IPS-NIHi7 (cell line): Measurements from ENCODE around the gene WBP4.
"Not testable (repeated sequence)": the region's sequence is repeated elsewhere in the genome, so short reads cannot be mapped to it uniquely, and the experiment has no call there.

Experiments used
- DNase-seq: peaks from one replicate; pipeline ENCODE4 v3.0.0; 2012; ENCODE audit warnings: mixed read lengths; ENCODE audit errors: extremely low spot score

Gene WBP4, protein sequence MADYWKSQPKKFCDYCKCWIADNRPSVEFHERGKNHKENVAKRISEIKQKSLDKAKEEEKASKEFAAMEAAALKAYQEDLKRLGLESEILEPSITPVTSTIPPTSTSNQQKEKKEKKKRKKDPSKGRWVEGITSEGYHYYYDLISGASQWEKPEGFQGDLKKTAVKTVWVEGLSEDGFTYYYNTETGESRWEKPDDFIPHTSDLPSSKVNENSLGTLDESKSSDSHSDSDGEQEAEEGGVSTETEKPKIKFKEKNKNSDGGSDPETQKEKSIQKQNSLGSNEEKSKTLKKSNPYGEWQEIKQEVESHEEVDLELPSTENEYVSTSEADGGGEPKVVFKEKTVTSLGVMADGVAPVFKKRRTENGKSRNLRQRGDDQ

DNA sequence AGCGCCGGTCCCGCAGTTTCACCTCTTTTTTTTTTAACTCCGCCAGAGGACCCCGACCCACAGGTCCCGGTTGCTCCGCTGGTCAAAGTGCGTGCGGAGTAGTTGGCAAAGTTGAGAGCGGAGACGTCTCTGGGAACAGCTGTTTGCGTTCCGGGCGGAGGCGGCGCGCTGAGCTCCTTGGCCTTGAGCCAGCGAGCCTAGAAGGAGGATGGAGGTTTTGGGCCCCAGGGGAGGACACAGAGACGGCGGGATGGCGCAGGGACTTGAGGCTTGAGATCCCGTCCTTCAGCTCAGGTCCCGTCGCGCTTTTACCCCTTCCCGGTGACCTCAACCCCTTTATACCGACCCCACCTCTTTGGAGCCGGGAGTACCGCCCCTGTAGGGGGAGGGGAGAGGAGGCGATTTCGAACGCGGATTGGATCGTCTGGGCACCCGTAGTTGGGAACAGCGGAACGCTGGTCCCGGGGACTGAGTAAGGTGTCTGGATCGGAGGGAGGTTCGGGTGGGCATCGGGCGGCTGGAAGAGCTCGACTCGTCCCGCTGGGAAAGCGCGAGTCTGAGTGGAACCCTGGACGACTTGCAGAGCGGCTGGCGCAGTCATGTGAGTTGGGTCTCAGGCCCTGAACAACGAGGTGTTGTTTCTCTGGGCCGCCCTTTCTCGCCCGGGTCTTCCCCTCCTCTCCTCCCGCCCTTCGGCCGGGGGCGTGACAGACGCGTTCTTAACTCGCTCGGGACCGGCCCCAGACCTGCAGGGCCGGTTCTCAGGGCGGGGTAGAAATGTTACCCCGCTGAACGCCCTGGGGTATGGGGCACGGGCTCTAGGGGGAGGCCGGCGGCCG lies at the start of gene WBP4:
Gene WBP4, plus strand, starts transcription at position 435 of the 839 bp plus-strand sequence. Its CDS starts 165 bp downstream, at position 600.
- peak; percentile 88 for DNase-seq

DNA sequence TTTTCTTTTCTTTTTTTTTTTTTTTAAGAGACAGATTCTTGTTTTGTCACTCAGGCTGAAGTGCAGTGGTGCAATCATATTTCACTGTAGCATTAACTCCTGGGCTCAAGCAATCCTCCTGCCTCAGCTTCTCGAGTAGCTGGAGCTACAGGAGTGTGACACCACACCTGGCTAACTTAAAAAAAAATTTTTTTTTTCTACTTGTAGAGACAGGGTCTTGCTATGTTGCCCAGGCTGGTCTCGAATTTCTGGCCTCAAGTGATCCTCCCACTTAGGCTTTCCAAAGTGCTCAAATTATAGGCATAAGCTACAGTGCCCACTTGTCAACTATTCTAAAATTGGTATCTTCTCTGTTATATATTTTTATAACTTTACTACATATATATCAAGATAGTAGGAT lies 48.8 kb upstream of the WBP4 start:
- no peak for DNase-seq

DNA sequence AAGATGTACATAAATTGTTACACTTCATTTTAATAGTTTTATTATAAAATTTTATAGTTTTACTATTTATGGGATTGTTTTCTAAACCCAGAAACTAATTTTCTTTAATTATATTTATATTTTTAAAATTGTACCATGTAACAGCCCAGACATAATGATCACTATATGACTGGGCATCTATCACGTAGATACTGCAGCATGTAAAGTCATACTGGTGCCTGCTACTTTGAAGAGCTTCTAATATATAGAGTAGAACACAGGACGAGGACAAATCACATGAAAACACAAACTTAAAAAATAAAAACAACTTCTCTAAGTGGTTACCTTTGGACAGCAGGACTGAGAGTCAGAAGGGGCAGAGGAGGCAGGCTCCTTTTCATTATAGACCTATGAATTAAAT lies 47.5 kb upstream of the WBP4 start:
- no peak for DNase-seq

DNA sequence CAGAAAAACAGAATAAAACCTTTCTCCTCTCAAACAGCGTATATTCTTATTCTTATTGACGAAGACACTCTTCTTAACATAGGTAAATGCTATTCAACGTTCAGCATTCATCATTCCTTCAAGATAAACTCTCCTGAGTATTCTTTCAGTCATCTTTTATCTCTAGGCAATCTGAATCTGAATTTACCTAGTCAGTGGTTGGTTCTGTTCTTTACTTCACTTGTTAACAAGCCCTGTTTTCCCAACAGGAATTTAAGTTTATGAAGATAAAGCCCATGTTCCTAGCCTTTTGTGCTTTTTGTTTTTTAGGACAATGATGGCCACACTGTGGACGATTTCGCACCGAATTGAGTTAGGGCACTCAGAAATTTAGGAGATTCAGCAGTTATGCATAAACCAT lies 45.4 kb upstream of the WBP4 start:
- no peak for DNase-seq

DNA sequence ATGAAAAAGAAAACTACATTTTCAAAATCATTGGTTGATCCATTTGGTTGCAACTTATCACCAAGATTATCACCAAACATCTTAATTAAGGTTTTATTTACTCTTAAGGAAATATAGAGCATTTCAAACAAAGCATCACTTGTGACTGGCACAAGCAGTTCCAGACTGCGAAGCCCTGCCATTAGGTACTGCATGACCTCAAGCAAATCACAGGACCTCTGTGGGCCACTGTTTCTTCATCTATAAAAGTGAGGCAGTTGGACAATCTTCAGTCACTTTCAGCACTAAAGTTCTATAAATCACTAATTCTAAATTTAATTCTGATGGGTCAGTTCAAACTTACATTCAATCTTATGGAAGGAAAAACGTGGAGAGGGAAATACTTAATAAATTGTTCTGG lies 44.1 kb upstream of the WBP4 start:
- DNase-seq = no peak

DNA sequence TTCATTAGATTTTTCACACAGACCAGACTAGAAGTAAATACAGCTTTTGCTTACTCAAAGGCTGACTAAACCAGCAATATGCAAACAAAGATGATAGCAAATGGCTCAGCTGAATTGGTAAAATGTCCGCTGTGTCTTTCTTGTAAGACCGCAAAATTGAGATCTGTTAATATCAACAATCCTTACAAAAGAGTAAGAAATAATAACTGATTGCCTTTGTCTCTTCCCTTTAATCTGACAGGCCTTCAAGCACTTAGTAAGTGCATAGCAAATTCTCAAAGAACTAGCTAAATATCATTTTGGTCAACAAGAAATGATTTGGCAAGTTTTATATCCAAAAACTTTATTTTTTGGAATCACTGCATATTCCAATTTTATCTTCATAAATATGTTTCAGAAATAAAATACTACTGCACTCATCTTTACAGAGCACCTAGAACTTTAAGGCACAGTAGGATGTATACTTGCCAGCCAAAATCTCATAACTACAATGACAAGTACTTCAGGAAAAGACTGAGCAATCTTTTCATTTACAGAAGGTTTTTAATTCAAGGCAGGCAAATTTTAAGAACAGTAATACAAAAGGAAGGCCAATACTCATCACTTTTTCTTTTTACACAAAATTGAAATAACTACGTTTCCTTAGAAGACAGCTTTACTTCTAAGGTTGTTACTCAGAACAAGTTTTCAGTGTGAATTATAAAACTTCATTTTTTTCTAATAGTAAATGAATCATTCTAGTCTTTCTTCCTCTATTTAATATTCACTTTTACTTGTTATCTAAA lies 43.3 kb upstream of the WBP4 start:
- DNase-seq = no peak

DNA sequence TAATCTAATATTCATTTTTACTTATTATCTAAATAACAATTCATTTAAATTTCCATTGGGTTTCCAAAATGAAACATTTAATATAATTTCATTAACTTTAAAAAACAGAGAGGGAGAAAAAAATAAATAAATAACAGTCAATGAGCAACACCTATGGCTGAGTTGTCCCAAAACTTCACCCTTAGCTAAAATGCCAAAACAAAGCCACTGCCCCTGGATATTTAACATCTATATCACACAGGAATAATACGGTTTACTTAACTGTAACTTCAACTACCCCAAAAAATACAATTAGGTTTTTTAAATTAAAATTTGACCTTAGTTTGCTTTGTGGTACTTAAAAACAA lies 42.7 kb upstream of the WBP4 start:
- DNase-seq = no peak

DNA sequence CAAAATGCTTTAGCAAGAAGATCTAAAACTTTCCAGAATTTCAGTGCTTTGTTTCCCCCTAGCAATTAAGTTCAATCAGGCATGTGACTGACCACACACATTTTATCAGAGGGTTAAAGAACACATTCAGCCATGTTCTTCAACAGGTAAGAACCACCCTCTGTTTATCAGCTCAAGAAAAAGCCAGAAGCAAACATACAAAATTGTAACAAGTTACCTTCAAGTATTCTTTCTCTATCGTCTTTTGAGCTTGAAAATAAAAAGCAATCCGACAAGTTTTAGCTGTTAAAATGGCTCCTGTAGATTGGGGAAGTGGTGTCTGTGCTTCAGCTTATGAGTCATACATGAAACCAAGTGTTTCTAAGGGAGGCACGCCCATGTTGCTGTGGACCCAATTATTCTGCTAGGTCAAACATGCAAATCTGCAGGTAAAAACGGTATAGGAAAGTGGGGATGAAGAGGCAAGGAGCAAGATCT lies 42.3 kb upstream of the WBP4 start, which contains the start of gene ELF1:
Gene ELF1, minus strand, starts transcription at position 306 of the 477 bp plus-strand sequence. CDS start 37,262 bp downstream, outside the sequence.
- peak; percentile 30 for DNase-seq

DNA sequence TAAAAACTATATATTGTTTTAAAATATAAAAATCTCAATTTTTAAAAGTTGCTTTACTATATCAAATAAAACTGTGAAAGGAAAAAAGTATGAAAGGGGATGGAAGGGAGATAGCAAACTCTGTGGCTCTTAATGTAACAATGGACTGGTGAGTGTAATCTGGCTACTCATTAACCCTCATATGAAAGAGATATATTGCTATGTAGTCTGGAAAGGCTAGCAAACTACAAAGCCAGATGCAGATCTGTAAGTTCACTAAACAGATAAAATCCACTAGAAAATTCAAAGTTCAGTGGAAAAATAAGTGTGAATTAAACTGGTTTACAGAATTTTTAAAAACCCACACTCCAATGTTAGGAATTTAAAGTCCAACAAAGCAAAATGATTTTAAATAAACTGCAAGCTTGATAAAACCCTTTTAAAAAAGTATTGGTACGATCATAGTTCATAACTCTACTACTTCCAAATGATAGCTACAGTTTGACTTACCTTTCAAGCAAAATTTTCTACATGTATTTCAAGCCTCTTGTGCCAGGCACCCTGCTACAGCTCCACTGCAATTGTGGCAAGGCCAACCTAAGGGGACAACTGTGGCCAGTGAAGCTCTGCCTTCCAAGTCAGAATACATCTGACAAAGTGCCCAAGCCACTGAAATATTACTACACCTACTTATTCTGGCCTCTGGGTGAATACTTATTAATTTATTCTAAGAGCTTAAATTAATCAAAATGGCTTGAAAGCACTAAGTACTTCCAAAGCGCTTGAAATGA lies 41.5 kb upstream of the WBP4 start:
- DNase-seq = no peak

DNA sequence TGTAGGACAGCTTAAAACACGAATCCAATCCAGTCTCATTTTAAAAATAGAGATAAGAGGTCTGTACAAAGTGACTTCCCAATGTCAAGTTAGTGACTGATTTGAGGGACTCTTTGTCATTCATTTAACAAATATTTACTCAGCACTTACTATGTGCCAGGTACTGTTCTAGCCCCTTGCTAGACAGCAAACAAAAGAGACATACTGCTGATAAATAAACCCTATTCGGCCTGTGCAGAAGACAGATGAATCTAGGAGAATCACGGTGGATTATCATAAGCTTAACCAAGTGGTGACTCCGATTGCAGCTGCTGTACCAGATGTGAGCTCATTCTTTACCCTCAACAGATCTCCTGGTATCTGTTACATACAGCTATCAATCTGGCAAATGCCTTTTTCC lies 35.8 kb upstream of the WBP4 start:
- no peak for DNase-seq

DNA sequence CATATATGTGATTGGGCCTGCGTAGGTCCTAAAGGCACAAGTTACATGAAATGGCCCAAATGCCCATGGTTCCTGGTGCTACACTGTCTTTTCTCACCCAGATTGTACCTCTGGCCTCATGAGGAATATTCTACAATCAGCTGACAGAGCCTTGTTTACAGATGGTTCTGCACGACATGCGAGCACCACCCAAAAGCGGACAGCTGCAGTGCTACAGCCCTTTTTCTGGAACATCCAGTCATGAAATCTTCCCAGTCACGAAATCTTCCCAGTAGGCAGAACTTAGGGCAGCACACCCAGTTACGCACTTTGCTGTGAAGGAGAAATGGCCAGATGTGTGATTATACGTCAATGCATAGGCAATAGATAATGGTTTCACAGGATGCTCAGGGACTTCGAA lies 34.5 kb upstream of the WBP4 start:
- no peak for DNase-seq

DNA sequence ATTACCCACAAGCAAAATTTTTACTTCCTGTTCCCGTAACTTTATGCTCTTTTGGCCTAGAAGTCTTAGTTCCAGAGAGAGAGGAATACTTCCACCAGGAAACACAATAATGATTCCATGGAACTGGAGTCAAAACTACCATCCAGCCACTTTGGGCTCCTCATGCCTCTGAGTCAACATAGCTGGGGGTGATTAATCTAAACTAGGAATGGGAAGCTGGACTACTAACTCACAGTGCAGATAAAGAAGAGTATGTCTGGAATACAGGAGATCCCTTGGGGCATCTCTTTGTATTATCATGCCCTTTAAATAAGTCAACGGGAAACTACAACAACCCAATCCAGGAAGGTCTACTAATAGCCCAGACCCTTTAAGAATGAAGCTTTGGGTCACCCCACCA lies 33.3 kb upstream of the WBP4 start:
- DNase-seq = no peak

DNA sequence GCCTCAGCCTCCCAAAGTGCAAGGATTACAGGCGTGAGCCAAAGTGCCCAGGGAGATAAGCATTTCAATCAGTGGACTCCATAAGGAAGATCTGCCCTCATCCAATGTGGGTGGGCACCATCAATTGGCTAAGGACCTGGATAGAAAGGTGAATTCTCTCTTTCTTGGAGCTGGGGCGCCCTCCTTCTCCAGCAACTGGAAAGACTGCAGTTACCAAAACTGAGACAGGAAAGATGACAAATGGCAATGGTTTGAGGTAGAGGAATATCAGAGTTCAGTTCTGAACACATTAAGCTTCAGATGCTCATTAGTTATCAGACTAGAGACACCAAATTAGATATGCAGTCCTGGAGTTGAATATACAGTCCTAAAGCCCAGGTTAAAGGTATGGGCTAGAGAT lies 31.7 kb upstream of the WBP4 start:
- DNase-seq = peak; percentile 25

DNA sequence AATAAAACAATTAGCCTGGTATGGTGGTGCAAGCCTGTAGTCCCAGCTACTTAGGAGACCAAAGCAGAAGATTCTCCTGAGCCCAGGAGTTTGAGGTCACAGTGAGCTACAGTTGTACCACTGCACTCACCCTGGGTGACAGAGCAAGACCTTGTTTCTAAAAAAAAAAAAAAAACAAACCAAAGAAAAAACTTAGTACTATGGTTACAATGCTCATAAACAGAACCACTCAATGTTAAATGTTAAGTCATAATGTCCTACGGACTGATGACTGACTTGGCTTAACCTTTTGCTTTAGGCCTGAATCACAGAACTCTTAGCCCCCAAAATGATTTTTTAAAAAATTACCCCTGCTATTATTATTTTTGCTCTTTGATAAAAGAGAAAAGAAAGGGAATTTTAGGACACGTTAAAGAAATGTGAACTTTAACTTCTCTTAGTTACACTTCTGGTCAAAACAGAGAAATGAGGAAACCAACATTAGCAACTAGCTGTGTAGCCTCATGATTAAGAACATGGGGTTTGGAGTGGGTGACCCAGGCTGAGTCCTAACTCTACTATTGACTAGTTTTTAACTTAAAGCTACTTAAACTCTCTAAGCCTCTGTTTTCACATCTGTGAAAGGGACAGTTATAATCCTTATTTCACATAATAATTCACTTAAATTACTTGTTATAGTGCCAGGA lies 28.5 kb upstream of the WBP4 start:
- no peak for DNase-seq

DNA sequence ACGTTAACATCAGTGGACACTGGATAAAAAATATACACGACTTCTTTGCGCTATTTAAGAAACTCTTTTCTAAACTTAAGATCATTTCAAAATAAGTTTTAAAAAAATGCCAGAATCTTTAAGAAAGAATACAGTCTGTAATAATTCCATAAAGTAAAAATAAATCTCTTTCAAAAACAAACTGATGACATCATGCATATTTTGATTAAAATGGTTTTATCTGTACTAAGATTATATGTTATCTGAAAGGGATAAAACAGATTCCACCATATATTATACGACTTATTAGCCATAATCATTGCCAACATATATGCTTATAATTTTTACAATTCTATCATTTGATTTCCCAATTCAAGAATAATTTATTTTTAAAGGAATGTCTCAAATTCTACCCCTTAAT lies 26.9 kb upstream of the WBP4 start:
- DNase-seq = no peak

DNA sequence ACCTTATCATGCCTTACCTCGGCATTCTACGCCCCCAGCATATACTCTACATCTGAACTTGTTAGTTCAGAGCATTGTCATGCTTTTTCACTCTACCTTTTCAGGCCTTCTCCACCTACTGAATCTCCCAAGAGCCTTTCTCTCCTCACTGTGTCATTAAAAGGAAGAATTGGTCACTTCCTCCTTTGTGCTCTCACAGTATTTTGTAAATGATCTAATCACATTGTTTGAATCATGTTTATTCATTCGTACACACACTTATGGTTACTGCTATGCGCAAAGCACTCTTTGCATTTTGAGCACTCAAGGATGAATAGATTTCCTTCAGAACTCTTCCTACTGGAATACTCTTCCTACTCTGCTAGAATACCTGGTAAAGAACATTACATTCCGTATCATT lies 26.4 kb upstream of the WBP4 start:
- no peak for DNase-seq

DNA sequence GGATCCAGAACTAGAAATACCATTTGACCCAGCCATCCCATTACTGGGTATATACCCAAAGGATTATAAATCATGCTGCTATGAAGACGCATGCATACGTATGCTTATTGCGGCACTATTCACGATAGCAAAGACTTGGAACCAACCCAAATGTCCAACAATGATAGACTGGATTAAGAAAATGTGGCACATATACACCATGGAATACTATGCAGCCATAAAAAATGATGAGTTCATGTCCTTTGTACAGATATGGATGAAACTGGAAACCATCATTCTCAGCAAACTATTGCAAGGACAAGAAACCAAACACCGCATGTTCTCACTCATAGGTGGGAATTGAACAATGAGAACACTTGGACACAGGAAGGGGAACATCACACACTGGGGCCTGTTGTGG lies 24.8 kb upstream of the WBP4 start:
- DNase-seq = not testable (repeated sequence)

DNA sequence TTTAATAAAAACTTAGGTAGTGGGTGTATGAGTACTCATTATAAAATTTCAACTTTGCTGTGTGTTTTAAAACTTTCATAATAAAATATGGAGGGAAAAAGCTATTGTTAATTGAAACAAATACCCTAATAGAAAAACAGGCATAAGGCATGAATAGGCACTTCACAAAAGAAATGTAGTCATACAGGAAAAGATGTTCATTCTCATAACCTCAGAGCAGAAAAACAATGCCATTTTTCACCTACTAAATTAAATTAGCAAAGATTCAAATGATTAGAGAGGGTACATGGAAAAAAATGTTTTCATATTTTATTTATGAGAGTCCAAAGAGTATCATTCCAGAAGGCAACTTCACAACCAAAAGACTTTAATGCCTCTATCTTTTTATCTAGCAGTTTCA lies 21.6 kb upstream of the WBP4 start:
- no peak for DNase-seq

DNA sequence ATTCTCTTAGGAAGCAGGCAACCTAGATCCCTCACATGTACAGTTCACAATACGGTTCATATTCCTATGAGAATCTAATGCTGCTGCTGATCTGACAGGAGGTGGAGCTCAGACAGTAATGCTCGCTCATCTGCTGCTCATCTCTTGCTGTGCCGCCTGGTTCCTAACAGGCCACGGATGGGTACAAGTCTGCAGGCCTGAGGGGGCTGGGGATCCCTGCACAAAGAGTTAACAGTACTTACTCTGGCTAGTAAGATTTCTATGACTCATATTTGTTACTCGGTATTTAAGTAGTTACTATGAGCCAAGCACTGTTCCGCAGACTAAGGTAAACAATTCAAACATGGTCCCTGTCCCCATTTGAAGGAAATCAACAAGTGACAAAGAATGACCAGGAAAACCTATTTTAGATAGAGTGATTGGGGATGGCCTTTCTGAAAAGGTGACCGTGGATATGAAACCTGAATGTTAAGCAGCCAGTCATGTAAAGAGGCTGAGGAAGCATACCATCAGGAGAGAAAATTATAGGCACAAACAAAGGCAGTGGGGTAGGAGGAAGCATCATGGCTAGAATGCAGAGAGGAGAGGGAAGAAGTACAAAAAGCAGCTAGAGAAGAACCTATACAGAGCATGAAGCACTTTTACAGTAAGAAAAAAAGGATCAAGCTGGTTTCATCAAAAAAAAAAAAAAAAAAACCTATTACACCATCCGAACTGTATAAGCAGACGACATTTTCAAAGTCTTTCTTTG lies 20.6 kb upstream of the WBP4 start:
- DNase-seq = no peak

DNA sequence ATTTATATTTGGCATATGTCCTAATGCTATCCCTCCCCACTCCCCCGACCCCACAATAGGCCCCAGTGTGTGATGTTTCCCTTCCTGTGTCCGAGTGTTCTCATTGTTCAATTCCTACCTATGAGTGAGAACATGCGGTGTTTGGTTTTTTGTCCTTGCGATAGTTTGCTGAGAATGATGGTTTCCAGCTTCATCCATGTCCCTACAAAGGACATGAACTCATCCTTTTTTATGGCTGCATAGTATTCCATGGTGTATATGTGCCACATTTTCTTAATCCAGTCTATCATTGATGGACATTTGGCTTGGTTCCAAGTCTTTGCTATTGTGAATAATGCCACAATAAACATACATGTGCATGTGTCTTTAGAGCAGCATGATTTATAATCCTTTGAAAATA lies 18.9 kb upstream of the WBP4 start:
- not testable (repeated sequence) for DNase-seq
